Stimulated activated CD4-positive, alpha-beta T cell treated with anti-CD3 and anti-CD28 coated beads, Interleukin-4, amount 100 ng/mL, for 4 hours (primary cell): ENCODE results near the gene DYDC2.
"Not testable (repeated sequence)": the region's sequence is repeated elsewhere in the genome, so short reads cannot be mapped to it uniquely, and the experiment has no call there.

Experiments used
- DNase-seq, 2 experiments: peaks; one replicate each; pipeline ENCODE4 v3.0.0-alpha.2; 2020

DYDC2 gene

DNA sequence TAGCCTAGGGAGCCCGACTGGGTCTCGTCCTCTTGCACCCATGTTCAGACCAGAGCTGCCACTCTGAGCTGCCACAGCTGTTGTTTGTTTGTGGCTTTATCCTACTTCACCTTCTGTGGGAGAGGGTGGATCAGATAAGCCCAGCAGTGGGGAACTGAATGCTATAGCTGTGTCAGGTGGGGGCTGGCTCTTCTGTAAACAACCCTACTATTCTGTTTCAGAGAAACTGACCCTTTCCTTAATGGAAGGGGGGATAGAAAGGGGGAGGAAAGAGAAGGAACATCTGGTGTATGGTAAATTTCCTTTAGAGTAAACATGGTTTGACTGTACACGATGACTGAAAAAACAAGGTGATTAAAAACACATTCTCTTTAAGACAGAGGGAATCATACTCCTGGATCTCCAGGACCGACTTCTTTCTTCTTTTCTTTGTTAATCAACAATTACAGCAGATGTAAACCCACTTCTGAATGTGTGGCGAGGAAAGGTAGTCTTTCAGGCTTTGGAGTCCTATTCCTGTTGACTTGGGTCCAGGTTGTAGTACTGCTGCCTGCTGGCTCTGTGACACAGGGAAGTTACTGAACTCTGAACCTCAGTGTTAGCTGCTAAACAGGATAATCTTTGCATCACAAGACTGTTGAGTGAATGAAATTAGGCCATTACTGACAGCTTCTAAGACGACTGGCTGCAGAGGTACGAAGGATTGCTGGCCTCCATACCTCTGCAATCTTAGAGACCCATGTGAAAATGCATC is 57.7 kb downstream of the DYDC2 start:
- DNase-seq = no peak

DNA sequence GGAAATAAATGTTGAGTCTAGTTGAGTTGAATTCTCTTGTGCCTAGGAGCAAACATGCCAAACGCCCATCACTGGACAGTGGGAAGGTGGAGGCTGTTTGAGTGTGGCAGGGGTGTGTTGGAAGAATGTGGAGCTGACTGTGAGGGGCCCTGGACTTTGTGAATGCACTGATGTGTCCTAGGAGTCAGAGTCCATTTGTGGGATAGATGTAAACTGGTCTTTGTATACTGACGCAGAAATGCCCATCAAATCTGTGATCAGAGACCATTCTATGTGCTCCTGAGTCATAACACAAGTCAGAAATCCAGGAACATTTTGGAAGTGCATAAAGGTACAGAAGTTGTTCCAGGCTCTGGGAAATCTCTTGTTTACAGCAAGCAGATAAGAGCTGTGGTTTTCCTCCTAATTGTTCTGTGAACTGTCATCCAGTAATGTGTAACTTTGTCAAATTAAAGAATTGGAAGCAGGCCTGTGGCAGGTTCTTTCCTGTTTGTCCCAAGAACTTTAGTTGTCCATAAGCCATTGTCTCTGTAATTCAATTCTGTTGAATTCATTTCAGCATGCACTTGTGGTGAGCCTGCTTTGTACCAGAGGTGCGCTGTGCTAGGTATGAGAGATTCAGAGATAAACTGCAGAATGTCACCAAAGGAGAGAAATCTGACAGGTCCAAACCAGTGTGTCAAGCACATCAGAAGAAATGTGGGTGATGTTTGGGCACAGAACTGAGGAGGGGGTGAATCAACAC is 59.3 kb downstream of the DYDC2 start:
- no peak for DNase-seq

DNA sequence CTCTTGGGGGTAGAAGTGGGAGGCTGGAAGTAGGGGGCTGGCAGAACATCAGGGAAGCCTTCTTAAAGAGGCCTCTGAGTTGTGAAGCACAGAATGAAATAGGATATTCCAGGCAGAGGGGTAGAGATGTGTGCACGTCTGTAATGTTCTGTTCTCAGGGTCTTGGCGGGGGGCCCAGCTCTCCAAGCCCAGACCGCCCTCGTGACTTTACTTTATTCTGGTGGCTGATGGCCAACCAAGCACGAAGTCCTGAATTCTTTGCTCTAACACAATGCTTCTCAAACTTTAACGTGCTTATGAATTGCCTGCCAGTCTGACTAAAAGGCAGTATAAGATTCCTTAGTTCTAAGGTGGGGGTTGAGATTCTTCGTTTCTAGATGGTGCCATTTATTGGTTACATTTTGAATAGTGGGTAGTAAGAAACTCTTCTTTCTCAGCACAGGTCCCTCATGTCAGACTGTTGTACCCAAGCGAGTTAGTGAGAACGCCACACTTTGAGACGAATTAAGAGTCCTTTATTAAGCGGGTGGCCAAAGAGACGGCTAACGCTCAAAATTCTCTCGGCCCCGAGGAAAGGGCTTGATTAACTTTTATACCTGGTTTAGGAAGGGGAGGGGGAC is 60.0 kb downstream of the DYDC2 start:
- no peak for DNase-seq

DNA sequence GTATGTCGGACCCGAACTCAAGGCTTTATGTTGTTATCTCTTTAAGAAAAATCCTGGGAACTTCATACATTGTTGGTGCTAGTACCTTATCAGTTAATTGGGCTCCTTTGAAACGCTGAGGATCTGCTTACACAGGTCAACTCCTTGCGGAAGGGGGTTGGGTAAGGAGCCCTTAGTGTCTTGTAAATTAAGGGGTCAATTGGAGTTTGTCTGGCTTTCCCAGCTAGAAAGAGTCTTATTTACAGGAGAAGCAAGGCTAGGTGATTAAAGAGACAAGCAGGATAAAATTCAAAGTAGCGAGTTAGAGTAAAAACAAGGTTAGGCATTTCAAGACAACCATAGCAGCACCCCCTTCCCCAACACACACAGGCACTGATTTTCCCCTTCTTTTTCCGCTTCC is 60.7 kb downstream of the DYDC2 start:
- not testable (repeated sequence) for DNase-seq
